ENCODE measurements around the gene FCGR3A. TPM values are rescaled to one million over a fixed set of nuclear protein-coding genes. Genes with fewer than 3 reads are reported as not detected.
A peak's percentile ranks its signal among the peaks of the same experiment; 100 is the strongest.
"Not testable (repeated sequence)": the region's sequence is repeated elsewhere in the genome, so short reads cannot be mapped to it uniquely, and the experiment has no call there.

Gene FCGR3A
- total RNA-seq, 1 experiment from 2014 or later = not detected

GRCh38 chr1:161529463-161530104 lies 20.0 kb downstream of the FCGR3A start:
- peak overlapping the region; percentile 63; the same call in 1 of the 2 replicates for H3K9ac ChIP-seq (ENCODE audit: low read length)
- not testable (repeated sequence) for H3K27ac ChIP-seq (ENCODE audit: low read length); H2AFZ ChIP-seq (ENCODE audit: low read length)

DNA sequence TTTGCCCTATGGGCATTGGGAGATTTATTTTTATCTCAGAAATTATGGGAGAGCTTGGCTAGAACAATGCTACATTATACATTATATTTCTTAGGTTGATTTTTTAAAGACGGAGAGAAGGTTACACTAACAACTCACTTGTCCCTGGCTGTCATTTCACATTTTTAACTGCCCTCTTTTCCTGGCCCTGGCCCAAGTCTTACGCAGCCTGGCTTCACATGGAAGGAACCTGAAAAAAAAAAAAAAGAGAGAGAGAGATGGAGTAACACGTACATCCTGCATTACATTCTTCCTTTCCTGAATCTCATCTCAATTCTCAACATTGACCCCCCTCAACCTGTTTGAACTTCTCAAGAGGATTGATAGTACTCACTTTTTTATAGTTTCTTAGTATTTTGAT lies 21.1 kb downstream of the FCGR3A start:
- H3K27ac ChIP-seq (ENCODE audit: low read length); H2AFZ ChIP-seq (ENCODE audit: low read length); H3K4me2 ChIP-seq (ENCODE audit: low read depth, low read length, poor library complexity, severe bottlenecking); H3K36me3 ChIP-seq (ENCODE audit: insufficient read depth, low read length); H3K4me3 ChIP-seq (ENCODE audit: low read length); H3K9me3 ChIP-seq (ENCODE audit: low read length); H3K79me2 ChIP-seq (ENCODE audit: low read length); H3K9me2 ChIP-seq (replicated peaks; ENCODE audit: insufficient read depth, low read length); H3K9ac ChIP-seq (ENCODE audit: low read length); H4K20me1 ChIP-seq (ENCODE audit: insufficient read depth, low read depth, low read length); H3K27me3 ChIP-seq (ENCODE audit: low read length); DNase-seq: not testable (repeated sequence)
- peaks cover 18% of the 10 kb centered on the region for H3K4me1 ChIP-seq (ENCODE audit: low read length)

More at GRCh38 chr1:161529463-161530104, 20.0 kb downstream of the FCGR3A start:
- Histone ChIP-seq H3K4me3 (ENCODE audit: low read length) (peak overlapping the region; percentile 71), H3K4me1 (ENCODE audit: low read length) (peaks cover 18% of the 10 kb centered on the region), H3K4me2 (ENCODE audit: low read depth, low read length, poor library complexity, severe bottlenecking) (peak overlapping the region; percentile 90)
- DNase-seq; H3K9me3 ChIP-seq (ENCODE audit: low read length); H3K79me2 ChIP-seq (ENCODE audit: low read length); H3K27me3 ChIP-seq (ENCODE audit: low read length); H3K9me2 ChIP-seq (replicated peaks; ENCODE audit: insufficient read depth, low read length); H3K36me3 ChIP-seq (ENCODE audit: insufficient read depth, low read length); H4K20me1 ChIP-seq (ENCODE audit: insufficient read depth, low read depth, low read length): not testable (repeated sequence)

- DNase-seq; H3K4me2 ChIP-seq (ENCODE audit: low read depth, low read length, poor library complexity, severe bottlenecking); H3K36me3 ChIP-seq (ENCODE audit: insufficient read depth, low read length); H3K27me3 ChIP-seq (ENCODE audit: low read length); H3K4me3 ChIP-seq (ENCODE audit: low read length); H3K9ac ChIP-seq (ENCODE audit: low read length); H3K4me1 ChIP-seq (ENCODE audit: low read length); H3K79me2 ChIP-seq (ENCODE audit: low read length); H3K27ac ChIP-seq (ENCODE audit: low read length); H4K20me1 ChIP-seq (ENCODE audit: insufficient read depth, low read depth, low read length); H3K9me3 ChIP-seq (ENCODE audit: low read length); H3K9me2 ChIP-seq (replicated peaks; ENCODE audit: insufficient read depth, low read length); H2AFZ ChIP-seq (ENCODE audit: low read length): not testable (repeated sequence)
These were observed 23.7 kb downstream of the FCGR3A start for GRCh38 chr1:161525918-161526317.

- H3K79me2 ChIP-seq (ENCODE audit: low read length); H3K27me3 ChIP-seq (ENCODE audit: low read length); H4K20me1 ChIP-seq (ENCODE audit: insufficient read depth, low read depth, low read length); H3K4me1 ChIP-seq (ENCODE audit: low read length); H3K27ac ChIP-seq (ENCODE audit: low read length); H2AFZ ChIP-seq (ENCODE audit: low read length); H3K9me2 ChIP-seq (replicated peaks; ENCODE audit: insufficient read depth, low read length); H3K9ac ChIP-seq (ENCODE audit: low read length); H3K36me3 ChIP-seq (ENCODE audit: insufficient read depth, low read length); H3K4me2 ChIP-seq (ENCODE audit: low read depth, low read length, poor library complexity, severe bottlenecking); DNase-seq; H3K4me3 ChIP-seq (ENCODE audit: low read length); H3K9me3 ChIP-seq (ENCODE audit: low read length): not testable (repeated sequence)
These were observed 24.3 kb downstream of the FCGR3A start for GRCh38 chr1:161525321-161525720.

- not testable (repeated sequence) for H3K9ac ChIP-seq (ENCODE audit: low read length); H2AFZ ChIP-seq (ENCODE audit: low read length); H3K9me3 ChIP-seq (ENCODE audit: low read length); H3K79me2 ChIP-seq (ENCODE audit: low read length); H3K36me3 ChIP-seq (ENCODE audit: insufficient read depth, low read length); DNase-seq; H3K27me3 ChIP-seq (ENCODE audit: low read length); H3K4me1 ChIP-seq (ENCODE audit: low read length); H4K20me1 ChIP-seq (ENCODE audit: insufficient read depth, low read depth, low read length); H3K9me2 ChIP-seq (replicated peaks; ENCODE audit: insufficient read depth, low read length); H3K27ac ChIP-seq (ENCODE audit: low read length)
- Histone ChIP-seq H3K4me2 (ENCODE audit: low read depth, low read length, poor library complexity, severe bottlenecking) (peak overlapping the region; percentile 87), H3K4me3 (ENCODE audit: low read length) (peak overlapping the region; percentile 75)
These were observed 24.8 kb downstream of the FCGR3A start for GRCh38 chr1:161524742-161525291.

DNA sequence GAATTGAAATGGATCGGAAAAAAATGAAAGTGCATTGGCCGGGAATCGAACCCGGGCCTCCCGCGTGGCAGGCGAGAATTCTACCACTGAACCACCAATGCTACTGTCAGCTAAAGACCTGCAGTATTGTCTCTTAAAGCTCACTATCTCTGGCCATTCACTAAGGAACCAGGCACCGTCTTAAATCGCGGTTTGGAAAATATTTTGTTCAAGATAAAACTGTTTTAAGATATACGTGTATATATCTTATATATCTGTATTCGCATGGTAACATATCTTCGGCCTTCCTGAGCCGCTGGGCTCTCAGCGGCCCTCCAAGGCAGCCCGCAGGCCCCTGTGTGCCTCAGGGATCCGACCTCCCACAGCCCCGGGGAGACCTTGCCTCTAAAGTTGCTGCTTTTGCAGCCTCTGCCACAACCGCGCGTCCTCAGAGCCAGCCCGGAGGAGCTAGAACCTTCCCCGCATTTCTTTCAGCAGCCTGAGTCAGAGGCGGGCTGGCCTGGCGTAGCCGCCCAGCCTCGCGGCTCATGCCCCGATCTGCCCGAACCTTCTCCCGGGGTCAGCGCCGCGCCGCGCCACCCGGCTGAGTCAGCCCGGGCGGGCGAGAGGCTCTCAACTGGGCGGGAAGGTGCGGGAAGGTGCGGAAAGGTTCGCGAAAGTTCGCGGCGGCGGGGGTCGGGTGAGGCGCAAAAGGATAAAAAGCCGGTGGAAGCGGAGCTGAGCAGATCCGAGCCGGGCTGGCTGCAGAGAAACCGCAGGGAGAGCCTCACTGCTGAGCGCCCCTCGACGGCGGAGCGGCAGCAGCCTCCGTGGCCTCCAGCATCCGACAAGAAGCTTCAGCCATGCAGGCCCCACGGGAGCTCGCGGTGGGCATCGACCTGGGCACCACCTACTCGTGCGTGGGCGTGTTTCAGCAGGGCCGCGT lies 25.5 kb downstream of the FCGR3A start, which contains the start of gene HSPA6:
Gene HSPA6 (plus strand): TSS at position 724 of the 925 bp plus-strand sequence. CDS start 119 bp downstream, at position 843.
- H3K27me3 ChIP-seq (ENCODE audit: low read length); H3K27ac ChIP-seq (ENCODE audit: low read length); H3K4me1 ChIP-seq (ENCODE audit: low read length); H3K9me2 ChIP-seq (replicated peaks; ENCODE audit: insufficient read depth, low read length); H3K79me2 ChIP-seq (ENCODE audit: low read length); H3K9me3 ChIP-seq (ENCODE audit: low read length); H4K20me1 ChIP-seq (ENCODE audit: insufficient read depth, low read depth, low read length); H3K36me3 ChIP-seq (ENCODE audit: insufficient read depth, low read length): not testable (repeated sequence)
- Histone ChIP-seq H2AFZ (ENCODE audit: low read length) (peak within 1 kb of the TSS; percentile 95), H3K9ac (ENCODE audit: low read length) (peak within 1 kb of the TSS; percentile 74), H3K4me3 (ENCODE audit: low read length) (peak within 1 kb of the TSS; percentile 75), H3K4me2 (ENCODE audit: low read depth, low read length, poor library complexity, severe bottlenecking) (peak within 1 kb of the TSS; percentile 87)
- peak; percentile 97 for DNase-seq

DNA sequence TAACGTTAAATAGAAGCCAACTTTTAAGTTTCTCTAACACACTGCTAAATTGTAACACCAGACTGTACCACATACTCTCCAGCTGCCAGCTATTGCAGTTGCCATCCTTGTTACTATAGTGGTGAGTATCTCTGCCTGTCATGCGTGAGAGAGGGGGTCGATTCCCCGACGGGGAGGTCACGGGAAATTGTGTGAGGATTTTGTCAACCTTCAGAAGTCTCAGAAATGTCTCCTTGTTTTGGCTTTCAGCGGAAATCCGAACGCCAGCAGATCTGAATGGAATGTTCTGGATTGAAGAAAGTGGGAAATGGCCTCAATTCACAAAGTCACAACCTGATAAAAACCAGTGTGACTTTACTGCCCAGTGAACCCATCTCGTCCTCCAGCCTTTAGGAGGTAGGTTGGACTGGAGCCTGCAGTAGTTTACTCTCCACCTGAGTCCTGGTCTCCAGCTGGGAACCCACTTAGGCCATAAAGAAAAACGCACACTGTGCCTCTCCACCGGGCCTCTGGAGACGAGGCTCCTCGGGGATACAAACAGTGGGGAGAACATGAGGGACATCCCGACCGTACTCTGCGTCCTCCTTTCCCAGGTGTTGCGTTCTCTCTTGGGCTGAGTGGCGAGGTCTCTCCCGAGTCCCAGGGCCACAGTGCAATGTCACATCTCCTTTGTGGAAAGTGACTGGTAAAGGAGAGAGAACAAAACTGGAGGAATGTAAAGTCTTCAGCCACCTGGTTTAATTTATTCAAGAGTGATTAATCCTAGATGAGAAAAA lies 26.4 kb downstream of the FCGR3A start:
- not testable (repeated sequence) for H4K20me1 ChIP-seq (ENCODE audit: insufficient read depth, low read depth, low read length); H3K4me1 ChIP-seq (ENCODE audit: low read length); H3K9me3 ChIP-seq (ENCODE audit: low read length); H2AFZ ChIP-seq (ENCODE audit: low read length); H3K36me3 ChIP-seq (ENCODE audit: insufficient read depth, low read length); H3K9ac ChIP-seq (ENCODE audit: low read length); H3K9me2 ChIP-seq (replicated peaks; ENCODE audit: insufficient read depth, low read length); H3K27ac ChIP-seq (ENCODE audit: low read length); H3K27me3 ChIP-seq (ENCODE audit: low read length); H3K79me2 ChIP-seq (ENCODE audit: low read length)
- peak; percentile 53 for DNase-seq
- Histone ChIP-seq H3K4me3 (ENCODE audit: low read length) (peak overlapping the region; percentile 75; the same call in 1 of the 2 replicates), H3K4me2 (ENCODE audit: low read depth, low read length, poor library complexity, severe bottlenecking) (peak overlapping the region; percentile 87)

DNA sequence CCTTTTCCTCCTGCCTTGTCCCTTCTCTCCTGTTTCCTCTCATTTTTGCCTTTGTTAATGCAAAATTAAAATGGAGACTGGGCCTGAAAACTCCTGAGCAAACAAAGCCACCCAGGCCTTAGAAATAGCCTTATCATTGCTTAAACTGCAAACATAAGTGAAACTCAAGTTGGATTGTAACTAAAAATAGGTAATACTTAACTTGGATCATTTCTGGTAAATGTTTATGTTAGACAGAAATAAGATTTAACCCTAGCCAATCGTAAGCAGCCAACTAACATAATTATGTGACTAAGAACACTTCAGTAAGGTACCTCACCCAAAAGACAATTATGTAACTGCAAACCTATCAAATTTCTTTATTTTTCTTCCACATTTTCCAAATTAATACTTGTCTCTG lies 35.7 kb downstream of the FCGR3A start:
- H3K4me2 ChIP-seq (ENCODE audit: low read depth, low read length, poor library complexity, severe bottlenecking); H2AFZ ChIP-seq (ENCODE audit: low read length); H3K4me3 ChIP-seq (ENCODE audit: low read length); H3K9ac ChIP-seq (ENCODE audit: low read length); H3K9me2 ChIP-seq (replicated peaks; ENCODE audit: insufficient read depth, low read length); H3K36me3 ChIP-seq (ENCODE audit: insufficient read depth, low read length); H3K27ac ChIP-seq (ENCODE audit: low read length); DNase-seq; H3K27me3 ChIP-seq (ENCODE audit: low read length); H3K79me2 ChIP-seq (ENCODE audit: low read length); H4K20me1 ChIP-seq (ENCODE audit: insufficient read depth, low read depth, low read length); H3K4me1 ChIP-seq (ENCODE audit: low read length); H3K9me3 ChIP-seq (ENCODE audit: low read length): not testable (repeated sequence)
